Cardiac septum (tissue), 1 donor: ENCODE results near the gene EVC2. TPM values are rescaled to one million over a fixed set of nuclear protein-coding genes. Genes with fewer than 3 reads are reported as not detected.
A peak's percentile ranks its signal among the peaks of the same experiment; 100 is the strongest.
"Not testable (repeated sequence)": the region's sequence is repeated elsewhere in the genome, so short reads cannot be mapped to it uniquely, and the experiment has no call there.

Source experiments
- DNase-seq: peaks from one replicate; pipeline ENCODE4 v3.0.0-alpha.2; 2020; ENCODE audit warnings: low spot score
- intact Hi-C: fragments of 100-400 bp; cut with DNase I; formaldehyde crosslinking; loops from one replicate; pipeline ENCODE4 v1.14.0; 2022
- total RNA-seq: library from RNA; stranded (reverse); fragmentation: NEBNext Ultra II Directional; extraction: Animal tissue kit (Norgen Biotek cat#: 25700); gene quantifications from one replicate; pipeline ENCODE4 v1.2.1, GENCODE V29; 2021
- donor health status: DM: no; HTN: no; CAD: no.

Gene EVC2
- total RNA-seq, 1 donor from 2014 or later = 1.3 TPM

- no peak for DNase-seq
- intact Hi-C loops = no loop called here
Measured at GRCh38 chr4:5746829-5747737, 38.7 kb upstream of the EVC2 start.

- DNase-seq = no peak
Measured at GRCh38 chr4:5746250-5746649, 37.9 kb upstream of the EVC2 start.

GRCh38 chr4:5742968-5743367 lies 34.6 kb upstream of the EVC2 start:
- intact Hi-C loops = no loop called here
- DNase-seq = no peak

More at GRCh38 chr4:5746250-5746649, 37.9 kb upstream of the EVC2 start:
- intact Hi-C loops = no loop called here

- intact Hi-C loops = no loop called here
- no peak for DNase-seq
Measured at GRCh38 chr4:5742388-5742787, 34.0 kb upstream of the EVC2 start.

- intact Hi-C loops = no loop called here
- no peak for DNase-seq
Measured at GRCh38 chr4:5738061-5738460, 29.7 kb upstream of the EVC2 start.

GRCh38 chr4:5735463-5735862 lies 27.1 kb upstream of the EVC2 start:
- DNase-seq = no peak
- intact Hi-C loops = no loop called here

GRCh38 chr4:5734853-5735252 lies 26.5 kb upstream of the EVC2 start:
- DNase-seq = peak; percentile 41
- intact Hi-C loops = no loop called here

- intact Hi-C loops = no loop called here
- DNase-seq = peak; percentile 53
Measured at GRCh38 chr4:5732158-5732557, 23.8 kb upstream of the EVC2 start.

- DNase-seq = peak; percentile 56
- intact Hi-C loops = no loop called here
Measured at GRCh38 chr4:5730993-5731990, 22.9 kb upstream of the EVC2 start.

- intact Hi-C loops = no loop called here
Measured at GRCh38 chr4:5730436-5730835, 22.1 kb upstream of the EVC2 start.

GRCh38 chr4:5728412-5728811 lies 20.1 kb upstream of the EVC2 start:
- intact Hi-C loops, DNase-seq: not testable (repeated sequence)

More at GRCh38 chr4:5730436-5730835, 22.1 kb upstream of the EVC2 start:
- DNase-seq = peak; percentile 53

GRCh38 chr4:5724377-5724776 lies 16.0 kb upstream of the EVC2 start:
- DNase-seq = no peak
- intact Hi-C loops = no loop called here

GRCh38 chr4:5722328-5722727 lies 14.0 kb upstream of the EVC2 start:
- no peak for DNase-seq
- intact Hi-C loops = no loop called here

GRCh38 chr4:5721923-5722322 lies 13.6 kb upstream of the EVC2 start:
- DNase-seq = no peak
- intact Hi-C loops = no loop called here

- intact Hi-C loops = no loop called here
Measured at GRCh38 chr4:5720980-5721379, 12.6 kb upstream of the EVC2 start.

GRCh38 chr4:5720157-5720850 lies 11.9 kb upstream of the EVC2 start:
- intact Hi-C loops = no loop called here
- DNase-seq = no peak

More at GRCh38 chr4:5720980-5721379, 12.6 kb upstream of the EVC2 start:
- no peak for DNase-seq

GRCh38 chr4:5719350-5720055 lies 11.1 kb upstream of the EVC2 start:
- intact Hi-C loops = no loop called here
- no peak for DNase-seq

- no peak for DNase-seq
- intact Hi-C loops = no loop called here
Measured at GRCh38 chr4:5718411-5718810, 10.1 kb upstream of the EVC2 start.
